ENCODE measurements around the gene EMP1.

Gene EMP1

GRCh38 chr12:13196130-13196921 lies at the start of gene EMP1:
Gene EMP1 (plus strand): TSS chr12:13196726. CDS start chr12:13211511, 14,785 bp downstream.
- DNase-seq = peak; percentile 86

- DNase-seq = no peak
Observed at GRCh38 chr12:13147688-13148484, 48.6 kb upstream of the EMP1 start.

- no peak for DNase-seq
Observed at GRCh38 chr12:13148485-13148847, 48.1 kb upstream of the EMP1 start.

- no peak for DNase-seq
Observed at GRCh38 chr12:13149411-13149810, 47.1 kb upstream of the EMP1 start.

- no peak for DNase-seq
Observed at GRCh38 chr12:13152281-13152680, 44.2 kb upstream of the EMP1 start.

GRCh38 chr12:13152756-13153155 lies 43.8 kb upstream of the EMP1 start:
- no peak for DNase-seq

GRCh38 chr12:13153180-13153579 lies 43.3 kb upstream of the EMP1 start:
- no peak for DNase-seq

- no peak for DNase-seq
Observed at GRCh38 chr12:13154027-13154538, 42.4 kb upstream of the EMP1 start.

GRCh38 chr12:13154831-13155230 lies 41.7 kb upstream of the EMP1 start:
- DNase-seq = no peak

GRCh38 chr12:13156277-13156676 lies 40.2 kb upstream of the EMP1 start:
- DNase-seq = no peak

GRCh38 chr12:13161172-13161571 lies 35.4 kb upstream of the EMP1 start:
- DNase-seq = no peak

- no peak for DNase-seq
Observed at GRCh38 chr12:13162904-13163303, 33.6 kb upstream of the EMP1 start.

- no peak for DNase-seq
Observed at GRCh38 chr12:13163868-13164635, 32.5 kb upstream of the EMP1 start.

GRCh38 chr12:13164921-13165616 lies 31.5 kb upstream of the EMP1 start:
- DNase-seq = no peak

- DNase-seq = peak; percentile 86
Observed at GRCh38 chr12:13165617-13166041, 30.9 kb upstream of the EMP1 start.

GRCh38 chr12:13167226-13167625 lies 29.3 kb upstream of the EMP1 start:
- no peak for DNase-seq

- DNase-seq = no peak
Observed at GRCh38 chr12:13167906-13168305, 28.6 kb upstream of the EMP1 start.

GRCh38 chr12:13169272-13169671 lies 27.3 kb upstream of the EMP1 start:
- no peak for DNase-seq

GRCh38 chr12:13170892-13171490 lies 25.5 kb upstream of the EMP1 start:
- no peak for DNase-seq

- no peak for DNase-seq
Observed at GRCh38 chr12:13171921-13172859, 24.3 kb upstream of the EMP1 start.
